ENCODE measurements around the gene ING4.

DNA sequence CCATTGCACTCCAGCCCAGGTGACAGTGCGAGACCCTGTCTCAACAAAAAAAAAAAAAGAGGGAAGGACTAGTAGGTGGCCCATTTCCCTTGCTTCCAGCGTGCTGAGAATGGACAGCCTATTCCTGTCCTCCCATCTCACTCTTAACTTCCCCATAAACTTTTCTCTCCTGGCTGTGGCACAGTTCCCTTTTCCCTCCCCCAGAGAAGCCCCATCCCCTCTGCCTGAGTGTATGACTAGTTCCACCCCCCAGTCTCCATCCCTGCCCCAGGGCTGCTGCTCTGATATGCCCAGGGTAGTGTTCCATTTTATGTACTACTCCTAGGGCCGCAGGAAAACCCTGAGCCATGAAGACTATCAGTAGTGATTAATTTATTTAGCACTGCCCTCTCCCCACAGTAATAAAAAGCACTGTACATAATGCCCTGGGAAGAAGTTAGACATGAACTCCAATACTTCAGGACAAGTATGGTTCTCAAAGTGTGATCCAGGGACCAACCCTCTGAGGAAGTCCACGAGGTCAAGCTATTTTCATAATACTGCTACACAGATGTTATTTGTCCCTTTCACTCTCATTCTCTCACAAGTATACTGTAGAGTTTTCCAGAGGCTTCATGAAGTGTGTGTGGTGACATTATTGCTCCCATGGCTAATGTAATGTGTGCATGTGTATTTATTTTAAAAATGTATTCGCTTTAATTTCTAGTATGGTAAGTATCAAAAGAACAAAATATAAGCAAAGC lies 44.3 kb downstream of the ING4 start:
- TF ChIP-seq, protein P1, sequence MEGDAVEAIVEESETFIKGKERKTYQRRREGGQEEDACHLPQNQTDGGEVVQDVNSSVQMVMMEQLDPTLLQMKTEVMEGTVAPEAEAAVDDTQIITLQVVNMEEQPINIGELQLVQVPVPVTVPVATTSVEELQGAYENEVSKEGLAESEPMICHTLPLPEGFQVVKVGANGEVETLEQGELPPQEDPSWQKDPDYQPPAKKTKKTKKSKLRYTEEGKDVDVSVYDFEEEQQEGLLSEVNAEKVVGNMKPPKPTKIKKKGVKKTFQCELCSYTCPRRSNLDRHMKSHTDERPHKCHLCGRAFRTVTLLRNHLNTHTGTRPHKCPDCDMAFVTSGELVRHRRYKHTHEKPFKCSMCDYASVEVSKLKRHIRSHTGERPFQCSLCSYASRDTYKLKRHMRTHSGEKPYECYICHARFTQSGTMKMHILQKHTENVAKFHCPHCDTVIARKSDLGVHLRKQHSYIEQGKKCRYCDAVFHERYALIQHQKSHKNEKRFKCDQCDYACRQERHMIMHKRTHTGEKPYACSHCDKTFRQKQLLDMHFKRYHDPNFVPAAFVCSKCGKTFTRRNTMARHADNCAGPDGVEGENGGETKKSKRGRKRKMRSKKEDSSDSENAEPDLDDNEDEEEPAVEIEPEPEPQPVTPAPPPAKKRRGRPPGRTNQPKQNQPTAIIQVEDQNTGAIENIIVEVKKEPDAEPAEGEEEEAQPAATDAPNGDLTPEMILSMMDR (IDR thresholded peaks at IDR 0.05): no peak
- TF ChIP-seq POLR2A (IDR thresholded peaks at IDR 0.05): no peak

Data from adrenal gland (tissue), 5 donors.